GM12892 (cell line): ENCODE results near the gene CLEC19A.

ENCODE experiments used
- POLR2A ChIP-seq: IDR thresholded peaks from 2 replicates; pipeline ENCODE4 v1.6.1; 2011; ENCODE audit warnings: low read depth, low read length, control low read depth
- POLR2AphosphoS5 ChIP-seq: IDR thresholded peaks from 2 replicates; pipeline ENCODE4 v1.6.1; 2011; ENCODE audit warnings: low read depth, low read length, control low read depth
- TAF1 ChIP-seq: IDR thresholded peaks from 2 replicates; pipeline ENCODE4 v1.6.1; 2011; ENCODE audit warnings: low read depth, mild to moderate bottlenecking, control low read depth, low read length, borderline replicate concordance

DNA sequence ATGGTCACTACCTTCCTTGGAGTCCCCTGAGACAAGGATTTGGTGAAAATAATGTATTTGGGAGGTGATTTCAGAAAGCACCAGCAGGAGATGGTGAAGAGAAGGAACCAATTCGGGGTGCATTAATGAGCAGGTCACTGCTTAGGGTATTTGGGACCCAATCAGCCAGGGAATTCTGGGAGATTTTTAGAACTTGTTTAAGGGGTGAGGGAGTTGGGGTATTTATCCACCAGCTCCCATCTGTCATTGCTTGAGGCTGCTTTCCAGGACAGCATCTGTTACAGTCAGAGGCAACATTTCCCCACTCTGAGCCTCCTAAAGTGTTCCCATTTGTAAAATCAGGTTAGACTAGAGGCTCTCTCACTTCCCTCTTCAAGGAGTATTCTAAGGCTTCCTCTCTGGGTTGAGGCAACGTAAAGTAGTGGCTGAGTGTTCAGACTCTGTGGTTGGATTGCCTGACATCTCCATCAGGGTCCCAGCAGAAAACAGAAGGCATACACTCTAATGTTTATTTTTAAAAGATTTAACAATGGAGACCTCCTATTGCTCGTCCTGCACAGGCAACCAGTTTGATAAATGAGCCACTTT, 60.9 kb downstream of the CLEC19A start:
- no peak for TF ChIP-seq POLR2A
- TF ChIP-seq TAF1, result no peak
- no peak for TF ChIP-seq POLR2AphosphoS5
